Upper lobe of right lung (tissue), 1 donor: Measurements from ENCODE around the gene CNOT10. TPM values are rescaled to one million over a fixed set of nuclear protein-coding genes. Genes with fewer than 3 reads are reported as not detected.

ENCODE experiments used
- ATAC-seq: fragments of 200-7000 bp; cut with Tn5 transposase; one replicate; pipeline ENCODE4 v1.9.1; 2020; ENCODE audit warnings: mild to moderate bottlenecking, moderate library complexity
- DNase-seq: peaks from one replicate; pipeline ENCODE4 v3.0.0-alpha.2; 2020
- H3K27ac ChIP-seq: fragments of 200-600 bp; one replicate; pipeline ENCODE4 v1.8.0; 2022
- H3K27me3 ChIP-seq: fragments of 200-600 bp; one replicate; pipeline ENCODE4 v1.8.0; 2022; ENCODE audit warnings: mild to moderate bottlenecking
- H3K36me3 ChIP-seq: fragments of 200-600 bp; one replicate; pipeline ENCODE4 v1.8.0; 2022
- H3K4me1 ChIP-seq: fragments of 200-600 bp; one replicate; pipeline ENCODE4 v1.8.0; 2022
- H3K4me3 ChIP-seq: fragments of 200-600 bp; one replicate; pipeline ENCODE4 v1.8.0; 2022; ENCODE audit warnings: mild to moderate bottlenecking
- H3K9me3 ChIP-seq: fragments of 200-600 bp; one replicate; pipeline ENCODE4 v1.8.0; 2022
- CTCF ChIP-seq: fragments of 200-600 bp; IDR thresholded peaks from one replicate; pipeline ENCODE4 v1.8.0; 2022; ENCODE audit warnings: antibody characterized with exemption
- intact Hi-C: fragments of 100-400 bp; cut with DNase I; formaldehyde crosslinking; loops from one replicate; pipeline ENCODE4 v1.11.0; 2022
- long read RNA-seq: library from polyadenylated mRNA; unstranded; transcript quantifications from one replicate; pipeline ENCODE4 v2.0.0, GENCODE V29; 2021
- total RNA-seq: library from RNA; stranded (reverse); fragmentation: NEBNext Ultra II Directional; extraction: Animal tissue kit (Norgen Biotek cat#: 25700); gene quantifications from one replicate; pipeline ENCODE4 v1.2.1, GENCODE V29; 2021
- donor health status: DM: no; HTN: yes; CAD: no; lungs with severe emphysema.

CNOT10 gene
- total RNA-seq: 30.1 TPM
- long read RNA-seq, transcript CNOT10-201 (19 exons, 2,815 nt): major isoform, 15 of 30 reads
- long read RNA-seq, partial matches to known transcripts: 2 of 30 reads
- long read RNA-seq, other reads (novel, unspliced or antisense): 11 of 30 reads

- intact Hi-C loops: no loop called here
- DNase-seq (peak; percentile 98), ATAC-seq (peak; percentile 100)
- peak; percentile 20 for TF ChIP-seq CTCF
- Histone ChIP-seq H3K36me3 (peaks cover 6% of the 10 kb centered on the region), H3K27ac (peak within 1 kb of the TSS; percentile 84), H3K27me3 (no peaks in the 10 kb centered on the region), H3K9me3 (no peaks in the 10 kb centered on the region), H3K4me1 (peaks cover 18% of the 10 kb centered on the region), H3K4me3 (peak within 1 kb of the TSS; percentile 82)
These were observed at the start of gene CNOT10 for GRCh38 chr3:32684800-32685542. TSS of gene CNOT10 (plus strand) at chr3:32685188. CDS start at chr3:32685461, 273 bp downstream.

GRCh38 chr3:32640939-32641338, 44.0 kb upstream of the CNOT10 start:
- no peaks in the 10 kb centered on the region for H3K27me3 ChIP-seq
- H3K36me3 ChIP-seq: no peaks in the 10 kb centered on the region
- no peaks in the 10 kb centered on the region for H3K4me1 ChIP-seq
- ATAC-seq: no peak
- no peak for DNase-seq
- TF ChIP-seq CTCF: no peak
- no peaks in the 10 kb centered on the region for H3K9me3 ChIP-seq
- intact Hi-C loops: no loop called here
- H3K4me3 ChIP-seq: no peak overlapping the region
- H3K27ac ChIP-seq: no peak overlapping the region

- H3K9me3 ChIP-seq: no peaks in the 10 kb centered on the region
- no peak overlapping the region for H3K4me3 ChIP-seq
- DNase-seq (no peak), ATAC-seq (peak; percentile 77)
- no peaks in the 10 kb centered on the region for H3K4me1 ChIP-seq
- intact Hi-C loops: no loop called here
- no peaks in the 10 kb centered on the region for H3K36me3 ChIP-seq
- TF ChIP-seq CTCF: no peak
- H3K27me3 ChIP-seq: no peaks in the 10 kb centered on the region
- H3K27ac ChIP-seq: no peak overlapping the region
These were observed 43.6 kb upstream of the CNOT10 start for GRCh38 chr3:32641356-32641755.

GRCh38 chr3:32643354-32643753, 41.6 kb upstream of the CNOT10 start:
- ATAC-seq (no peak), DNase-seq (no peak)
- Histone ChIP-seq H3K4me3 (no peak overlapping the region), H3K4me1 (no peaks in the 10 kb centered on the region), H3K9me3 (no peaks in the 10 kb centered on the region), H3K36me3 (no peaks in the 10 kb centered on the region), H3K27me3 (no peaks in the 10 kb centered on the region), H3K27ac (no peak overlapping the region)
- no peak for TF ChIP-seq CTCF
- intact Hi-C loops: no loop called here

- Histone ChIP-seq H3K9me3 (no peaks in the 10 kb centered on the region), H3K27ac (no peak overlapping the region), H3K4me1 (no peaks in the 10 kb centered on the region), H3K4me3 (no peak overlapping the region), H3K27me3 (no peaks in the 10 kb centered on the region), H3K36me3 (no peaks in the 10 kb centered on the region)
- DNase-seq: no peak
- no peak for ATAC-seq
- intact Hi-C loops: no loop called here
- no peak for TF ChIP-seq CTCF
These were observed 41.2 kb upstream of the CNOT10 start for GRCh38 chr3:32643816-32644215.
